IPS-20b (cell line): ENCODE measurements around the gene TMEM143.
"Not testable (repeated sequence)": the region's sequence is repeated elsewhere in the genome, so short reads cannot be mapped to it uniquely, and the experiment has no call there.

ENCODE experiments used
- H3K27ac ChIP-seq: one replicate; pipeline ENCODE4 v1.5.1; 2013; ENCODE audit warnings: low read length
- H3K27me3 ChIP-seq: 2 replicates; pipeline ENCODE4 v1.6.1; 2013; ENCODE audit warnings: mild to moderate bottlenecking, low read length, inconsistent platforms; ENCODE audit not compliant: insufficient read depth
- H3K36me3 ChIP-seq: 2 replicates; pipeline ENCODE4 v1.6.1; 2013; ENCODE audit warnings: low read depth, mild to moderate bottlenecking, inconsistent platforms, low read length, moderate library complexity; ENCODE audit not compliant: insufficient read depth
- H3K4me1 ChIP-seq: 2 replicates; pipeline ENCODE4 v1.6.1; 2013; ENCODE audit warnings: mild to moderate bottlenecking, control low read depth, inconsistent platforms, low read length, moderate library complexity; ENCODE audit not compliant: insufficient read depth
- H3K4me3 ChIP-seq: 2 replicates; pipeline ENCODE4 v1.5.1; 2013; ENCODE audit warnings: mild to moderate bottlenecking, low read length, inconsistent platforms
- H3K9ac ChIP-seq: 2 replicates; pipeline ENCODE4 v1.6.1; 2013; ENCODE audit warnings: low read depth, mild to moderate bottlenecking, inconsistent platforms, low read length, moderate library complexity
- H3K9me3 ChIP-seq: 2 replicates; pipeline ENCODE4 v1.6.1; 2013; ENCODE audit warnings: mild to moderate bottlenecking, low read depth, low read length, inconsistent platforms; ENCODE audit not compliant: insufficient read depth

The TMEM143 gene

GRCh38 chr19:48386981-48387380, 23.2 kb upstream of the TMEM143 start:
- no peak overlapping the region for H3K9ac ChIP-seq
- no peaks in the 10 kb centered on the region for H3K9me3 ChIP-seq
- no peaks in the 10 kb centered on the region for H3K4me1 ChIP-seq
- H3K27ac ChIP-seq, result no peak overlapping the region
- peaks cover 72% of the 10 kb centered on the region for H3K36me3 ChIP-seq
- no peak overlapping the region for H3K4me3 ChIP-seq
- H3K27me3 ChIP-seq, result no peaks in the 10 kb centered on the region

DNA sequence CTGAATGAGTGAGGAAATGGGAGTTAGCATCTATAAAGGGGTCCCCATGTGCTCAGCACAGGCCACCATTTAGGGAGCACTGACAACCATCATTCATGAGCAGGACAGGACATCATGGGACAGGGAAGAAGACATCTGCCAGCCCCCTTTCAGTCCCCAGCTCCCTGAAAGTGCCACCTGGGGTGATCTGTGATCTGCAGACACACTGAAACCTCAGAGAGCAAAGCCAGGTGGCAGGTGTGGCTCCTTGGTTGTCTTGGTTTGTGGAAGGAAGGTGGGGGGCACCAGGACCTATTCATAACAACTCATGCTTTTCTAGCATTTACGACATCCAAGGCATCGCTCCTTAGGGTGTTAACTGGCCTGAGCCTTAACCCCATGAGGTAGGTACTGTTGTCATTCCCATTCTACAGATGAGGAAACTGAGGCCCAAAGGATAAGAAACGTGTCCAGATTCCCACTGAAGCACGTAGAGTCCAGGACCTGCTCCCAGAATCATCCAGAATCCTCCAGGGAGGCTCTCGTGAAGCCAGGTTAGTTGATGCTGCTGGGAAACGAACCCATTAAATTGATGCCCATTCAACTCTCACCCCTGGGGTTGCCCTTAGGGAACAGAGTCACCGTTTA, 21.8 kb upstream of the TMEM143 start:
- no peak overlapping the region for H3K9ac ChIP-seq
- no peaks in the 10 kb centered on the region for H3K27me3 ChIP-seq
- peaks cover 81% of the 10 kb centered on the region for H3K36me3 ChIP-seq

DNA sequence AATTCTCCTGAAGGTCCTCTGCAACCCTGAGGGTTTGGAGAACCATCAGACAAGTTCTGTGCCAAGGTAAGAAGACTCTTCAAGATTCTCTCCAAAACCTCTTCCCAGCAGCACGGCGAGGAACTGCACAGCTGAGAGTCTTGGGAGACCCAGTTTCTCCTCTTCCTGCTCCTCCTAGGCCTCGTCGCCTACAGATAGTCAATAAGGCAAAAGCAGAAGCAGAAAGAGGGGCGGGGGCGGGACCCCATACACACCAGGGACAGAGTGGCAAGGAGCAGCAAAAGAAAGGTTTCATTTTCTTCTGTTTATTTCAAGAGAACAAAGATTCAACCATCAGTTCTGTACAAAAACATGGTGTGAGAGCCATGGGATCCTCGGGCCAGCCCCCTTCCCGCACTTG, 18.5 kb upstream of the TMEM143 start:
- H3K36me3 ChIP-seq, result peaks cover 59% of the 10 kb centered on the region
- no peak overlapping the region for H3K27ac ChIP-seq
- H3K4me1 ChIP-seq, result no peaks in the 10 kb centered on the region
- no peak overlapping the region for H3K4me3 ChIP-seq
- H3K27me3 ChIP-seq, result no peaks in the 10 kb centered on the region
- no peaks in the 10 kb centered on the region for H3K9me3 ChIP-seq
- H3K9ac ChIP-seq, result no peak overlapping the region

More for the DNA sequence above, 21.8 kb upstream of the TMEM143 start:
- H3K27ac ChIP-seq, result no peak overlapping the region
- H3K4me1 ChIP-seq, result no peaks in the 10 kb centered on the region
- H3K9me3 ChIP-seq, result no peaks in the 10 kb centered on the region
- H3K4me3 ChIP-seq, result no peak overlapping the region

DNA sequence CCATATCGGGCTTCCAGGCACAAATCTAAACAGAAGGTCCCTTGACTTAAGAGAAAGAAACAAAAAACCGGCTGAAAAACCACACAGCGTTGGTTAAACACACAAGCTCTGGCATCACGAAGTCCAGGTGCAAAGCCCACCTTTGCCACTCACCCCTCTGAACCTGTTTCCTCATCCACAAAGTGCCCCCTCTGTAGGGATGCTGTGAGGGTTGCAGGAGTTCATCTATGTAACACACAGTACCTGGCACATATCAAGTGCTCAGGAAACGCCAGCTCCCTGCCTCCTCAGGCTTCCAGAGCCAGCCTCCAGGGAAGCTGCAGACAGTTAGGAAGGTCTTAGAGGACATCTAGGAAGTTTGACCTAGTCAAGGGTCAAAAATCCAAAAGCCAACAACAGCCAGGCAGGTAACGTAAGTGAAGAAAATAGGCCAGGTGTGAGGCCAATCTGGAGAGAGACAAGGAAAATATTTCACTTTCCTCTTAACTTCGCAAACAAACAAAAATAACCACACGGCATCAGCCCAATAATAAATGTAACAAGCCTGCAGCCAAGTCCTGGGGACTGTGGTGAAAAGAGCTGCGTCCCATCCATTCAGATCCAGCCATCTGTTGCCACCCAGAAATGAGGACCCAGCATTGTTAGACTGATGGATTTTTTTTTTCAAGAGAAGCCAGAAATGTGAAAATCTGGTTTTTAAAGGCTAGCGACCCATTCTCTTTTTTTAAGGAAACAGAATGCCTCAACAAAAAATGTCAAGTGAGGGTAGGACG, 17.6 kb upstream of the TMEM143 start:
- Histone ChIP-seq H3K4me1 (no peaks in the 10 kb centered on the region), H3K27ac (no peak overlapping the region), H3K9ac (no peak overlapping the region), H3K27me3 (no peaks in the 10 kb centered on the region), H3K4me3 (no peak overlapping the region), H3K36me3 (peaks cover 50% of the 10 kb centered on the region), H3K9me3 (no peaks in the 10 kb centered on the region)

DNA sequence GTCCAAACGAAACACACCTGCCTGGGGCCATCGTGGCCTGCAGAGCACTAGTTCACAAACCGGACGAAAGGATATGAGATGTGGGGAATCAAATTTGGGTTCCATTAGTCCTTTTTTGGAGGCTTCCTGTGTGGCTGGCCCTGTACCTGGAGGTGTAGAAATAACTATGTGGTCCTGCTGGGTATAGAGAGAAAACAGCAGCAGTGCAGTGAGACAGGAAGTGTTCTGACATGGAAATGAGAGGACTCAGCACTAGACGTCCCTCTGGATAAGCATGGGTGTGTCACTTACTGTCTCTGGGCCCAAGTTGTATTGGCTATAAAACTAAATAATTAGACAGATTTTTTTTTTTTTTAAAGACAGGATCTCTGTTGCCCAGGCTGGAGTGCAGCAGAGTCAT, 15.3 kb upstream of the TMEM143 start:
- Histone ChIP-seq H3K9me3 (no peaks in the 10 kb centered on the region), H3K4me1 (no peaks in the 10 kb centered on the region), H3K4me3 (no peak overlapping the region), H3K36me3 (peaks cover 27% of the 10 kb centered on the region), H3K27me3 (no peaks in the 10 kb centered on the region), H3K9ac (no peak overlapping the region), H3K27ac (no peak overlapping the region)

GRCh38 chr19:48378194-48378570, 14.4 kb upstream of the TMEM143 start:
- H3K4me1 ChIP-seq, result no peaks in the 10 kb centered on the region
- H3K27ac ChIP-seq, result no peak overlapping the region
- no peak overlapping the region for H3K9ac ChIP-seq
- peaks cover 18% of the 10 kb centered on the region for H3K36me3 ChIP-seq
- no peak overlapping the region for H3K4me3 ChIP-seq
- H3K9me3 ChIP-seq, result no peaks in the 10 kb centered on the region
- no peaks in the 10 kb centered on the region for H3K27me3 ChIP-seq

DNA sequence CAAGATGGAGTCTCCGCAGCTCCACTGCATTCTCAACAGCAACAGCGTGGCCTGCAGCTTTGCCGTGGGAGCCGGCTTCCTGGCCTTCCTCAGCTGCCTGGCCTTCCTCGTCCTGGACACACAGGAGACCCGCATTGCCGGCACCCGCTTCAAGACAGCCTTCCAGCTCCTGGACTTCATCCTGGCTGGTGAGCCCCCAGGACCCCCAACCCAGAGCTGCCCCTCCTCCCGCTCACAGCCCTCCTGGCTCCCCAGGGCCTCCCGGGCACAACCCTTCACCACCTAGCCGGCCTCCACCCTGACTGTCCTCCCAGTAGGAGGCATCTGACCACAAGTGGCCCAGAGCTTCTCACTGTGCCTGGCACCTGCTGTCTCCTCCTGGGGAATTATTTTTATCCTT, 9.8 kb upstream of the TMEM143 start:
- H3K4me3 ChIP-seq, result no peak overlapping the region
- no peaks in the 10 kb centered on the region for H3K36me3 ChIP-seq
- H3K9ac ChIP-seq, result no peak overlapping the region
- H3K9me3 ChIP-seq, result no peaks in the 10 kb centered on the region
- no peaks in the 10 kb centered on the region for H3K4me1 ChIP-seq
- no peak overlapping the region for H3K27ac ChIP-seq
- H3K27me3 ChIP-seq, result no peaks in the 10 kb centered on the region

DNA sequence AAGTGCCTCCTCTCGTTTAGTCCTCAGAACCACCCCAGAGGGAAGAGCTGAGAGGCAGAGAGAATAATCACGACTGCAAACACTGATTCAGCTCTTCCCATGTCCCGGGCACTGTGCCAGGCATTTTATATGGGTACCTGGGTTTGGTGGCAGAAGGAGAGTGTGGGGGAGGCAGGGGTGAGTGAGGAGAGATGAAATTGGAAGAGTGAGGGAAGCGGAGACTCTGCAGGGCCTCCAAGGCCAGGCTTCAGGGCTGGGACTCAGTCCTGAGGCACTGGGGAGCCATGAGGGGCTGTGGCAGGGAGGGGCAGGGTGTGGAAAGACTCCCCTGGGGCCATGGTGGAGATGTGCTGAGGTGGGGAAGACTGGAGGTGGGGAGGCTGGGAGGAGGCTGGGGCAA, 9.2 kb upstream of the TMEM143 start:
- no peaks in the 10 kb centered on the region for H3K9me3 ChIP-seq
- H3K27me3 ChIP-seq, result no peaks in the 10 kb centered on the region
- no peaks in the 10 kb centered on the region for H3K4me1 ChIP-seq
- no peak overlapping the region for H3K9ac ChIP-seq
- H3K4me3 ChIP-seq, result no peak overlapping the region
- no peaks in the 10 kb centered on the region for H3K36me3 ChIP-seq
- no peak overlapping the region for H3K27ac ChIP-seq

- not testable (repeated sequence) for H3K27ac ChIP-seq, H3K27me3 ChIP-seq, H3K9me3 ChIP-seq, H3K36me3 ChIP-seq, H3K4me3 ChIP-seq, H3K4me1 ChIP-seq, H3K9ac ChIP-seq
Observed at GRCh38 chr19:48371771-48372170, 8.0 kb upstream of the TMEM143 start.

DNA sequence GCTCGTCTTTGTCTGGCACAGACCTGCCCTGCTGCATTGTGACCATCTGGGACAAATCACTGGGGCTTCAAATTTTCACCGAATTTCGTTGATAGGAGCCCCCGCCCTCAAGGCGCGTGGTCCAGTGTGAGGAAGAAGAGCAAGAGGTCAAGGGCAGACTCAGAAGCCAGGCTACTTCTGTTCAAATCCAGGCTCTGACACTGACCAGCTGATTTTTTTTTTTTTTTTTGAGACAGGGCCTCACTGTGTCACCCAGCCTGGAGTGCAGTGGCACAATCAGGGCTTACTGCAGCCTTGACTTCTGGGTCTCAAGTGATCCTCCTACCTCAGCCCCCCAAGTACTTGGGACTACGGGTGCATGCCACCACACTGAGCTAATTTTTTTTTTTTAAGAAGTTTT, 7.6 kb upstream of the TMEM143 start:
- no peak overlapping the region for H3K4me3 ChIP-seq
- H3K4me1 ChIP-seq, result no peaks in the 10 kb centered on the region
- H3K27ac ChIP-seq, result no peak overlapping the region
- H3K9ac ChIP-seq, result no peak overlapping the region
- H3K36me3 ChIP-seq, result no peaks in the 10 kb centered on the region
- H3K27me3 ChIP-seq, result no peaks in the 10 kb centered on the region
- H3K9me3 ChIP-seq, result no peaks in the 10 kb centered on the region

DNA sequence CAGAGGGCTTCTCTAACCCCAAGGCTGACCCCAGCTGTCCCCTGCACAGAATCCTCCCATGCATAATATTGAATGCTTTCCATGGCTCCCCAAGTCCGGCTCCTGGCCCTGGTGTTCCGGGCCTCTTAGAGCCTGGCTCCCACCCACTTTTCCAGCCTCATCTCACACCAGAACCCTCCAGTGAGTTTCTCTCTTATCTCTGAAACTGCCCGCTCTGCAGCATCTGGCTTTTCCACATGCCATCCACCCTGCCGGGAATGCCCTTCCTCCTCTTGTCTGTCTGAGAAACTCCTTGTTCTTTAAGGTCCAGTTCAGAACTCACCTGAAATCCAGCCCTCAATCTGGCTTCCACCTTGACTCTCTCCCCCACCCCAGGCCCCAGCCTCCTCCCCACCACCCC, 7.2 kb upstream of the TMEM143 start:
- Histone ChIP-seq H3K4me3 (no peak overlapping the region), H3K36me3 (no peaks in the 10 kb centered on the region), H3K27me3 (no peaks in the 10 kb centered on the region), H3K9me3 (no peaks in the 10 kb centered on the region), H3K27ac (no peak overlapping the region), H3K4me1 (no peaks in the 10 kb centered on the region), H3K9ac (no peak overlapping the region; the same call in 1 of the 2 replicates)

DNA sequence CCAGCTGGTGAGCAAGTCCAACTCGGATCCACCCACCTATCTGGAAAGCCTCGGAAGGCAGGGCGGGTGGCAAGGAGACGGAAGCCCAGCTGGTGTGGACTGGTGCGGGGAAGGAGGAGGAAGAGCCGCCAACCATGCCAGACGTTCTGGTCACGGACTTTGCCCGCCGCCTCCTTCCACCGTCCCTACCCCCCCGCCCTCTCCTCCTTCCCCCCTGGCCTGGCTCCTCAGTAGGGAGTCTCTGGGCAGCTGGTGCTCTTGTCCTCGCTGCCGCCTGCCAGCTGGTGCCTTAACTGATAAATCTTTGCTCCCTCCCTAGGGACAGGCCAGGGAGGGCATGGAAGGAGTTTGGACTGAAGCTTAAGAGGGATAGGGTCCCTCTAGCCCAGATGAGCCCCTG, 5.2 kb upstream of the TMEM143 start:
- H3K27ac ChIP-seq, result no peak overlapping the region
- peaks cover 3% of the 10 kb centered on the region; the same call in 1 of the 2 replicates for H3K4me1 ChIP-seq
- H3K9ac ChIP-seq, result no peak overlapping the region
- no peak overlapping the region for H3K4me3 ChIP-seq
- H3K36me3 ChIP-seq, result no peaks in the 10 kb centered on the region
- H3K9me3 ChIP-seq, result no peaks in the 10 kb centered on the region
- H3K27me3 ChIP-seq, result peaks cover 6% of the 10 kb centered on the region; the same call in 1 of the 2 replicates
